Dermis blood vessel endothelial cell (primary cell): ENCODE results near the gene XXYLT1. TPM values are rescaled to one million over a fixed set of nuclear protein-coding genes. Genes with fewer than 3 reads are reported as not detected.
A peak's percentile ranks its signal among the peaks of the same experiment; 100 is the strongest.

Experiments used
- DNase-seq: peaks from one replicate; pipeline ENCODE4 v3.0.0; 2010
- total RNA-seq: library from RNA; depleted of rRNA; stranded (reverse); fragments of >200 nt; gene quantifications from 2 replicates; pipeline ENCODE4 v1.2.3, GENCODE V29; 2014

Gene XXYLT1
- total RNA-seq, 1 donor from 2014 or later, result 35.7 TPM

GRCh38 chr3:195075941-195076875 is 194.8 kb downstream of the XXYLT1 start:
- DNase-seq, result no peak

DNA sequence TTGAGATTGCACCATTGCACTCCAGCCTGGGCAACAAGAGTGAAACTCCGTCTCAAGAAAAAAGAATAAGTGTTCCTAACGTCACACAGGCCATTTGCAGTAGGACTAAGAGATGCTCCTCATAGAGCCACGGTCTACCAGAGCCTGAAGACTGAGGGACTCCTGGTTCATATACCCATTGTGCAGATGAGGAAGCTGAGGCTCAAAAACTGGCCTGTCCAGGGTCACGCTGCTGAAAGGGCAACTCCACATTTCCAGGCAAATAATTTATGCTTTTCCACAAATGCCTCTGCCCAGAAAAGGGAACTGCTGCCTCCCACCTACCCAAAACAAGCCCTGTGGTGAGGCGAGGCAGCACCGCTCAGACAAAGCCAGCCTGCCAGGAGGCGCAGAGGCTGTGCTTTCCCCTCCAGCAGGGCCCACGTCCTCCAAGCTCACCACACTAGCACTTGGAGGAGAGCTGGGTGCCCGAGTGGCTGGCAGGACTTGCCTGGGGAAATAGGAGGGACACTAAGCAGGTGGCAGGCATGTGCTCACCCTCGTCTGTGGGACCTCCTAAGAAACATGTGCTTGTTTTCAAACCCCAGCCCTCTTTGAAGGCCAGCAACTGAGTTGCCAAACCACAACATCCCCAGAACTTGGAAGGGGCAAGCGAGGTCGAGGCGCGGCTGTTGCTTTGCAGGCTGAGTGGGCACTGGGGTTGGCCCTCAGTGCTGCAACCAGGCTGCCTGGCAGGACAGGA is 195.6 kb downstream of the XXYLT1 start:
- no peak for DNase-seq

DNA sequence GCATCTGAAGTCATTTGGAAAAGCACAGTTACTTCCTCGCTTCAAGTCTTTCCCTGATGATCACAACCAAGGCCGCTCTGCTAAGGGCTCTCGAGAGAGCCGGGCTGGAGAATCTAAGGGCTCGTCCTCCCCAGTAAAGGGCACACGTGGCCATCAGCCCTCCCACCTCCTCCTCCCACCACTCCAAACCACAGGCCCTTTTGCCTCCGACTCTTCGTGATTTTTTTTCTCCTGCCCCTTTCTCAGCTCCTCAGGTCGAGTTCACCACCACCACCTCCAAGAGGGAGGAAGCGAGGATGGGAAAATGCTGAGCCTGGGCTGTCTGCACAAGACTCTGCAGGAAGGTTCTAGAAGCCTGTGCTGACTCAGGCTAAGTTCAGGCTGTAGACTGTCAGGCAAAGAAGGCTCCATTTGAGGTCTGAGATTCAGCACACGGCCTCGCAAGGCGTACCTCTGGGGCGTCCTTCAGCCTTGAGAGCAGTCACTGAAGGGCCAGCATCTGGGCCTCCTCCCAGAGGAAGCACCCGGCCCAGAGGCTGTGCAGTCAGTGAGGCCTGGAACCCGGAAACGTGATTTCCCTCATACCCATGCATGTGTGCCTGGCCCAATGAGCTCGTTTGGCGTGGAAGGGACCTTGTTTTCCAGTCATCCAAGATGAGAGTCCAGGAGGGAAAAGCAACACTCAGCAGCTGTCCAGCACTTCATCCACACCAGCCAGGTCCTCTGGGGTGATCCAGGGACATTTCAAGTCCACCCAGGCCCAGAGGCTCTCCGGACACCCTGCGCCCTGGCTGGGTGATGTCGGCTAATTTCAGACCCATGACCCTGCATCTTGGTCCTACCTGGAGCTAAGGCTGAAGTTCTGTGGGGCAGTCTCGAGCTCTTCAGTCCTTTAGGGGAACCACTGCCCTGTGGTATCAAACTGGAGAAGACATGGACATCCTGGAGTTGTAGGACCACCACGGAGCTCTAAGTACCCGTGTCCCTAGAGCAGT is 196.8 kb downstream of the XXYLT1 start:
- peak; percentile 73 for DNase-seq

- DNase-seq, result no peak
Measured at GRCh38 chr3:195072916-195073564, 197.9 kb downstream of the XXYLT1 start.

DNA sequence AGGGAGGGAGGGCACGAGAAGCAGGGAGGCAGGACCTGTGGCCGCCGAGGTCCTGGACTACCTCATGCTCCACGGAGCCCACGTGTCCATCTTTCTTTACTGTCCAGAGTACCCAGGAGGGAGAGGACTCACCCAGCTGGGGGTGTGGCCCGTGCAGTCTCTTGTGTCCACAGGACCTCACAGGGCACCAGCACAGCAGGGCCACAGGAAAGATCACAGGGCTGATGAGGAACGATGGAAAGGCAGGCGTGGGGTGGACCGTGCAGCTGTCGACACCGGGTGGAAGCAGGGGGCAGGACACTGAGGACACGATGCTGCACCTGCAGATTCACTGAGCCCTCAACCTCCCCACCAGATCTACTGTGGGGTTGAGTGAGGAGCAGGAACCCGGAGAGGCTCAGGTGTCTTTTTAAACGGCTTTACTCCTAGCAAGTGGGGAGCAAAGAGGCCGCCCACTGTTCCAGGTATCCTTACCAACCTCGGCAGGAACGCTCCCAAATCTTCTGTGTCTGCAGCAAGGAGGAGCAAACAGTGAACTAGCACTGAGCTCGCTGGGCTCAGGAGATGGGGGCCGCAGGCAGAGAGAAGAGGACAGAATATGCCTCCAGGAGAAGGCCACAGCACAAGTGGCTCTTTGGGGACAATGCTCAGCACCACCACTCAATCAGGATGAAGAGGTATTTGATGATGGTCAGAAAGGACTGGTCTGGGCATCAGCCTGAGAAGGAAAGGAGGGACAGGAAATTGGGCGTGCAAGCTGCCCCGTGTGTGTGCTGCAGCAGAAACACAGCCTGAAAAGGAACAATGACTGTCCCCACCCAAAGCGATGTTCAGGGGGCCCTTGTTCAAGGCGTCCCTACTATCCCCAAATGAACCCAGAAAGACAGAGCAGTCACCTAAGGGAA is 198.8 kb downstream of the XXYLT1 start:
- no peak for DNase-seq

- no peak for DNase-seq
Measured at GRCh38 chr3:195071011-195071728, 199.8 kb downstream of the XXYLT1 start.

DNA sequence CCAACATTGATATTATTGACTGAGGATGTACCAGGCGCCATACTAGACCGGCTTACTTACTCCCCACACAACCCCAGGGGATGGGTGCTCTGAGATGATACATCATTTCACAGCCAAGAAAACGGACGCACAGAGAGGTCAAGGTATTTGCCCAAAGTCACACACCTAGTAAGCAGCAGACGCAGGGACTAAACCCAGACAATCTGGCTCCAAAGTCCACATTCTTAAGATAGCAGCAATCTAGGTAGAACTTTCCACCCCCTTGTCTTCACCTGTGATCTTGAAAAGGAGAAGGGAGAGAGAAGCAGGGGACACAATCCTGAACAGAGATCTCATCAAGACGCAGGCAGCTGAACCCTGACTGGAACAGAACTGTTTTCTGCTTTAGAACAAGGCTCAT is 200.6 kb downstream of the XXYLT1 start:
- DNase-seq, result no peak

DNA sequence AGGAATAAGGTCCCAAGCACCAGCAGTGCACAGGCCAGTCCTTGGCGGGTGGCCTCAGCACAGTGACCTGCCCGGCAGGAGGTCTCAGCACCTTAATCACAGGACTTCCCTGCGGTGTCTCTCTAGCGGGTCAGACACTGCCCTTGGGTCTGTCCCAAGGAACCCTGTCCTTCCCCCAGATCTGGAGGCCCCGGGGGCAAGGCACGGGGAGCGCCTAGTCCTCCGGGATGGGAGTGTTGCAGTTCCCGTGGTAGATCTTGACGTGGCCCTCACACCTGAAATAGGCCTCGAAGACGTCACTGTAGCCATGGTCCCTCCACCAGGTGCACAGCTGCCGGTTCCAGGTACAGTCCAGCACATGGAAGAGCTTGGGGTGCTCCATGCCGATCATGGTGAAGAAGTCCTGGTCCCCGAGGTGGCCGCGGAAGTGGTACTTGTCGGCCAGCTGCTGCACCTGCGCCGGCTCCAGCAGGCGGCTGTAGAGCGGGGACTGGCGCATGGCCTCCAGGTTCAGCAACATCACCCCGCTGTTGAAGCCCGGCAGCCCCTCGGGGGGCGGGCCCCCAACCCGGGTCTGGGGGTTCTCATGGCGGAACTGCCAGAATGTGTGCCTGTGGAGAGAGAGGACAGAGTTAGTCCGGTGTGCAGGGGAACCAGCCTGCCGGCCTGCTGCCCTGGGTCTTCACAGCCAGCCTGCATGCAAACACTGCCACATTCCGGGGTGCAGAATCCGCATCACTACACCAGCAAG is 201.3 kb downstream of the XXYLT1 start:
- no peak for DNase-seq

DNA sequence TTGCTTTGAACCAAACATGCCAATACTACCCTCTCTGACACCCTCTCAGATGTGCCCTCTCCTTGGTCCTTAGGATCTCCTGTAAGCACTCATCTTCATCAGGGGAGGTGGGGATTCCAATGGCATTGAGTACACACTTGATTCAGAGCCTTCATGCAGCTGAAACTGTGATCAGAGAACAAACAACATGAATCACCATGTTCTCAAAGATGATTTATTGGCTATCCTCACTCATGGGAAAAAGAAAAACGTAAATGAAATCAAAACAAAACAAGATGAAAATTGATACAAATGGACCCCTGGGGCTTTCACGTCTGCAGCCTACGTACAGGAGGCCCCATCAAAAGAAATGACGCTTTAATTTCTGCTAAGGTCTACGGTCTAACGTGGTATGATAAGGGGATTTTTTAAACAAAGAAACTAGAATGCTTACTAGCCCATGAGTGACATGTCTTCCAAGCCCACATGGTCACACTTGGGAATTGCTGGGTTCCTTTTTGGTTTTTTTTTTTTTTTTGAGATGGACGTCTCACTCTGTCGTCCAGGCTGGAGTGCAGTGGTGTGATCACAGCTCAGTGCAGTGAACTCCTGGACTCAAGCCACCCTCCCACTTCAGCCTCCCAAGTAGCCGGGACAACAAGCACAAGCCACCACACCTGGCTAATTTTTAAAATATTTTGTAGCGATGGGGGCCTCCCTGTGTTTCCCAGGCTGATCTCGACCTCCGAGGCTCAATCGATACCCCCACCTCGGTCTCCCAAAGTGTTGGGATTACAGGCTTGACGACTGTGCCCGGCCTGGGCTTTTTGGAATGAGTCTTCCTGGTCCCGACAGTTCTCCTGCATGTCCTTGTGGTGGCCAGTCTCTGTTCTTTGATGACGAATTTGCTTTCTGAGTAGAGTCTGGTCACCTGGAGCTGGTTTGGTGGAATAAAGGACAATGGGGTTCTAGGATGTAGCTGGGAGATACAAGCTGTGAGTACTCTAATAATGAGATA is 202.6 kb downstream of the XXYLT1 start:
- peak; percentile 44 for DNase-seq

GRCh38 chr3:195066441-195066841 is 204.5 kb downstream of the XXYLT1 start:
- DNase-seq, result no peak

GRCh38 chr3:195065864-195066185 is 205.1 kb downstream of the XXYLT1 start:
- DNase-seq, result no peak

DNA sequence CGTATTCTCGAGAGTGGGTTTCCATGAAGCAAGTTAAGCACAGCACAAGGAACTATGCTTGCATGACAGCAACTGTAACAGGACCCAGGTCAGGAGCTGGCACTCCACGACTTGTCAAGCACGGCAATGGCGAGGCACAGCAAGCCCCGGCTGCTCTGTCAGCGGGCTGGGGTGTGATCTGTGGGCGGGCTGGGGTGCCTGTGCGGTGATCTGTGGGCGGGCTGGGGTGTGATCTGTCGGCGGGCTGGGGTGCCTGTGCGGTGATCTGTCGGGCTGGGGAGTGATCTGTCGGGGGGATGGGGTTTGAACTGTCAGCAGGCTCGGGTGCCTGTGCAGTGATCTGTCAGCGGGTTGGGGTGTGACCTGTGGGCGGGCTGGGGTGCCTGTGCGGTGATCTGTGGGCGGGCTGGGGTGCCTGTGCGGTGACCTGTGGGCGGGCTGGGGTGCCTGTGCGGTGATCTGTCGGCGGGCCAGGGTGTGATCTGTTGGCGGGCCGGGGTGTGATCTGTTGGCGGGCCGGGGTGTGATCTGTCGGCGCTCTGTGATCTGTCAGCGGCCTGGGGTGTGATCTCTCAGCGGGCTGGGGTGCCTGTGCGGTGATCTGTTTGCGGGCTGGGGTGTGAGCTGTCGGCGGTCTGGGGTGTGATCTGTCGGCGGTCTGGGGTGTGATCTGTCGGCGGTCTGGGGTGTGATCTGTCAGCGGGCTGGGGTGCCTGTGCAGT is 205.7 kb downstream of the XXYLT1 start:
- no peak for DNase-seq

DNA sequence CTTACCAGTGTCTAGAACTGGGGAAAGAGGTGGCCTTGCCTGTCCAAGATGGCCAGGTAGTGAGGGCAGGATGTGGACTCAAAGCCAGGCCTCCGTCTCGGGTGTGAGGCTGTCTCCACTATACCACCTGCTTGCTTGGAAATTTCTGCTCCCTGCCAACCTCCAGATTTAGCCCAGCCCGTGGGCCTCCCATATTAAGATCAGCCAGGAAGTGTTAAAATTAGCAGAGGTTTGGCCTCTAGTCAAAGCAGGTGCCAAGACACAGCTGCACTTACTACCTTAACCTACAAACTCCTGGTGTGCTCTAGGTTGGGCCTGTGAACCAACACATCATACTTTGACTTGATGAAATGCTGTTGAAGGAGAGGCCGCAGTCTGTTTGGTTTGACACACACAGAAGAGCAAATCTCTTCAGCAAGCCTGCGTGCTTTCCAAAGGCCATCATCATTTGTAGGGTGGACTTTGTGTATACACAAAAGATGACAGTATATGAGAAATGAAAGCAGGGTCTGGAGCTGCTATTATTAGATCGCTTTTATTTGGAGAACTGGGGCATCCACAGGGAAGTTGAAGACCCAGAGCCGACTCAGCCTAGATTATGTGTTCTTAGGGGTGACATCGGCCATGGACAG is 206.5 kb downstream of the XXYLT1 start:
- no peak for DNase-seq

GRCh38 chr3:195063581-195064193 is 207.3 kb downstream of the XXYLT1 start:
- DNase-seq, result no peak

DNA sequence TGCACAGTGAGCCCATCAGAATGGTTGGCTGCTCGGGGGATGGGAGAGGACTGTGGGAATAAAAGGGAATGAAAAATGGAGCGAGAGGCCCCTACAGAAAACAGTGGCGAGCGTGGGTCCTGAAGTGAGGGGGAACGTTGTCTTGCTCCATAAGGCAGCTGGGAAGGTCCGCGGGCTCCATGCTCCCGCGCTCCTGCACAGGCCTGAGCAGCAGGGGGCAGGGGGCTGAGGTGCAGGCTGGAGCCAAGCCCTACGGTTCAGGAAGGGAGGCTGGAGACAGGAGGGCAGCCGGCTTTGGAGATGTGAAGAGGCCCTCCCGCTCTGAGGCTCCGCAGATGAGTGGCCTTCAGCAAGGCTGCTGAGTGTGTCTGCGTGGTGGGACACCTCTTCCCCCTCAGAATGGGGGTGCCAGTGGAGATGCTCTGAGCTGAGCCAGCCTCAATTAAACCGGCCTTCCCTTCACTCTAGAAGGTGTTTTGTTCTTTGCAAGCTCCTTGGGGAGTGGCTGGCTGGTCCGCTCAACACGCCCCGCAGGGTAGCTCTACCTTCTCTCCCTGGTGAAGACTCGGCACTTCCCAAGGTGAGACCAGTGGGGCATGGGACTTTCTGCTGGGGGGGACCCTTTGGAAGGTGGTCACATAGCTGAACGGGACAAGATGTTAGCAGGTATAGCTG is 208.0 kb downstream of the XXYLT1 start:
- DNase-seq, result no peak
